HG02763 (cell line): ENCODE measurements around the gene IFIT3.

ENCODE experiments used
- ATAC-seq: cut with Tn5 transposase; IDR thresholded peaks from one replicate; pipeline ENCODE4 v1.9.1; 2021; ENCODE audit warnings: mild to moderate bottlenecking, moderate library complexity; ENCODE audit not compliant: unreplicated experiment

IFIT3 gene

GRCh38 chr10:89332123-89332633 lies 4.4 kb downstream of the IFIT3 start:
- ATAC-seq, result peak; percentile 43

DNA sequence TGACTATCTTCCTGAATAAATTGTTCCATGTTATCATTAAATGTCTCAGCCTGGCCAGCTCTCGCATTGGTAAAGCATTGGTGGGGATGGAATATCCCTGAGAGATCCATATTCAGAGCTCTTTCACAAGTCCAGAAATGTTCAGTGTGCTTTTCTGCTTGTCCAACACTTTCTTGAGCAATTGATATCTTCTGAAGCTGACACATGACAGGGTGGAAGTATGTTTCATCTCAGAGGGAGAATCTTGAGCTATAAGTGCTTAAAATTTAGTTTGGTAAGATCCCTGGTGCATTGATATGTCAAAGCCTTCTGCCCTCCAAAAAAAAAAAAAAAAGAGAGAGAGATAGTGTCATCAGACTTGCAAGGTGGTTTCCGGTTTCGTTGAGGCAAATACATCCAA lies 7.4 kb downstream of the IFIT3 start:
- no peak for ATAC-seq

DNA sequence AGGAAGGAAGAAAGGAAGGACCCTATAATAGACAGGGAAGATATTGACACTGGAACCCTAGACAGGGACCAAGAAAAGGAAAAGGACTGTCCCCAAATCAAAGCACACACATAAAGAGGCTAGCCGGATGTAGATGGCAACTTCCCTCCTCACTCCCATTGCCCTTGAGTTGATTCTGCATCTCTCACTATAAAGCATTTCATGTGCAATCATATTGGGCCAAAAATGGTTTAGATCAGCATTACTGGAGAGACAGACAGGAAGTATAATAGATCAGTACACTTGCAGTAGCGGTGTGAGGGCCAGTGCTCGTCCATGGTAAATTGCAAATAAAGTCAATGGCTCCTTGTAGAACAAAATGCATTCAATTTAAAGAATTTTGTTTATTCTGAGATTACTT lies 8.4 kb downstream of the IFIT3 start:
- no peak for ATAC-seq

GRCh38 chr10:89337484-89337883 lies 9.7 kb downstream of the IFIT3 start:
- ATAC-seq, result no peak

- ATAC-seq, result no peak
Observed at GRCh38 chr10:89338713-89339112, 10.9 kb downstream of the IFIT3 start.

GRCh38 chr10:89339875-89340274 lies 12.1 kb downstream of the IFIT3 start:
- no peak for ATAC-seq

DNA sequence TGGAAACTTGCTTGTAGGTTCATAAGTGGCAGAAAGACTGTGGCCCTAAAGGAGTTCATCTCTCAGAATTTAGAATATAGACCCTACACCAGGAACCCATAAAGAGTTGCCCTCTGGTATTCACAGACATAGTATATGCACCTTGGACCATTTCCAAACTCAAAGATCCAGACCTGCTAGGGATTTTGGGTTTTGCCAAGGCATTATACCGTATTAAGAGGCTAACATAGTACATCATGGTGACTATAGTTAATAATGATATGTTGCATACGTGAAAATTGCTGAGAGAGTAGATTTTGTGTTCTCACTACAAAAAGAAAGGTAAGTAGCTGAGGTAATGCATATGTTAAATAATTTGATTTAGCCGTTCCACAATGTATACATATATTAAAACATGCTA lies 13.9 kb downstream of the IFIT3 start:
- ATAC-seq, result no peak

- ATAC-seq, result no peak
Observed at GRCh38 chr10:89342206-89342958, 14.6 kb downstream of the IFIT3 start.

DNA sequence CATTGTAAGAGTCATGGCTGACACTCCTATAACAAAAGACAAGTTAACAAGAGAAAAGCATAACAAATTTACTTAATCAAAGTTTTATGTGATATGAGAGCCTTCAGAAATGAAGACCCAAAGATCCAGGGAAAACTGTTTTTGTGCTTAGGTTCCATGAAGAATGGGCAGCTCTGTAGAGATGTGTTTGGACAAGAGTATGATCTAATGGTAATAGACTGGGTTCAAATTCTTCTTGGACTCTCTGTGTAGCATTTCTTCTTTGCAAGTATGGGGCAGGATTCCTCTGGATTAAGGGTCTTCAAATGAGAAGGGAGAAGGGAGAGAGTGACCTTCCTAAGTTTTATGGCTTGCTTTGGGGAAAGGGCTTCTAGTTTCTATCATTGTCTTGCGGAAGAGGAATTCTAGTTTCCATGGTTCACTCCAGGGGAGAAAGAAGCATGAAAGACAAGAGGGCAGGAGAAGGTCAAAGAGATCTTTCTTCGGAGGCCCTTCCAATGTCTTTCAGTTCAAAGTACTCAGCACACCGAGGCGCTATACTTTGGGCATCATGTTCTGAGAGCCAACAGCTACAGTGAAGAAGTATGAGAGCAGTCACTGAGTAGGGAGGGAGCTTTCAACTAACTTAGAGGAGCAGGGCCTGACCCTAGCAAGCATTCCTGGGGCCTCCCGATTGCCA lies 15.4 kb downstream of the IFIT3 start:
- no peak for ATAC-seq

- ATAC-seq, result no peak
Observed at GRCh38 chr10:89344156-89344555, 16.4 kb downstream of the IFIT3 start.

- no peak for ATAC-seq
Observed at GRCh38 chr10:89345367-89346000, 17.7 kb downstream of the IFIT3 start.

DNA sequence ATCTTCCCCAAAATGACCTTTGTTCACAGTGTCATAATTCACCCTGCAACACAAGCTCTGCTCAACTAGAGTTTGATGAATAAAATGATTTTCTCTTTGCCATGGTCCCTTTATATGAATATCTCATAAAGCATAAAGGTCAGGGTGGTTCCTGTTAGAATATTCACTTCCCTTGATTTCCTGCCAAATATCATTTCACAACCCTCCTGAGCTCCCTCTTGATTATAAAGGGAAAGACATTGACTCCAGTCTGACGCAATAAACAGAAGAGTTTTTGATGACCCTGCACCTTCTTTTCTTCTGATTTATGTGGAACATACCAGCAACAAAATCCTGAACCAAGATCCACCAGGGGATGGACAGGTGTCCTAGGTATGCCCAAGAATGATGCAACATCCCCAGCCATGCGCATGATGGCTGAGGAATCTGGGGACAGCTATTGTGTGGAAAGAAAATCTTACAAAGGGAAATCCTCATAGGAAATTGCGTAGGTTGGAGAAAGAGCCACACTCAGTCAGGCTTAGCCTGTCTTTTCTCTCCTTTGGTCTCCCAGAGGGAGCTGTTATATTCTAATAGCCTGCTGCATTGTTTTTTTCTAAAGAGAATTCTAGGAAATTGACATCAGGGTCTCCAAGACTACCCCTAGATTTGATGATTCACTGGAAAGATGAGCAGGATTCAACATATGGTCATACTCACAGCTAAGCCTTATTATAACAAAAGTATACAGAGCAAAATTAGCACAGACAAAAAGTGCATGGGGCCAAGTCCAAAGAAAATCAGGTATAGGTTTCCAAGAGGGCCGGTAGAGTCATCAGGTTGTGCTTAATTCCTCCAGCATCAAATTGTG lies 18.8 kb downstream of the IFIT3 start:
- ATAC-seq, result no peak

- ATAC-seq, result no peak
Observed at GRCh38 chr10:89347701-89348457, 20.1 kb downstream of the IFIT3 start.

GRCh38 chr10:89348481-89348880 lies 20.7 kb downstream of the IFIT3 start:
- ATAC-seq, result no peak

- ATAC-seq, result no peak
Observed at GRCh38 chr10:89348975-89349374, 21.2 kb downstream of the IFIT3 start.

DNA sequence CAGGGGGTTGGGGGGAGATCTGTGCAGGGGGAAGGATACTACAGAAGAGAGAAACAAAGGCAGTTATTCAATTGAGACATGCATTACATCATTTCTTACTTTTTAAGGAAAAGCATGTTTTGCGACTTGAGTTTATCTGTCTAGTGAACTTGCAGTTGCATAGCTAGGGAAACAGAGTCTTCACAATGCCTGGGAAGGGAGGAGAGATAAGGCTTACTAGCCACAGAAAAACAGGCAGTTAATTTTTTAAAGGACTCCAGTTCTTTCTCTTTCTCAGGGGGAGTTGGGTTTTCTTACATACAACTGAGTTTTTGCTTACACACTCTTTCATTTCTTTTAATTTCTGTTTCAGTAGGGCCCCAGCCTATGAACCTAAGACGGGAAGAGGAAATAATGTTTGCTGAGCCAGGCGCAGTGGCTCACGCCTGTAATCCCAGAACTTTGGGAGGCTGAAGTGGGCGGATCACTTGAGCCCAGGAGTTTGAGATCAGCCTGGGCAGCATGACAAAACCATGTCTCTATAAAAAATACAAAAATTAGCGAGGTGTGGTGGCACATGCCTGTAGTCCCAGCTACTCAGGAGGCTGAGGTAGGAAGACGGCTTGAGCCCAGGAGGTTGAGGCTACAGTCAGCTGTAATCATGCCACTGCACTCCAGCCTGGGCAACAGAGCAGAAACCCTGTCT lies 23.0 kb downstream of the IFIT3 start:
- ATAC-seq, result peak; percentile 27

- peak; percentile 75 for ATAC-seq
Observed at GRCh38 chr10:89351412-89351779, 23.6 kb downstream of the IFIT3 start.

- peak; percentile 53 for ATAC-seq
Observed at GRCh38 chr10:89351780-89352597, 24.2 kb downstream of the IFIT3 start.

- ATAC-seq, result no peak
Observed at GRCh38 chr10:89352802-89353201, 25.0 kb downstream of the IFIT3 start.
